HUES48 (cell line): Measurements from ENCODE around the gene STX16.

ENCODE experiments used
- H3K27ac ChIP-seq: one replicate; pipeline ENCODE4 v1.7.0; 2013; ENCODE audit warnings: low read depth, low read length, inconsistent platforms
- H3K27me3 ChIP-seq: 2 replicates; pipeline ENCODE4 v1.6.1; 2013; ENCODE audit warnings: mild to moderate bottlenecking, low read length; ENCODE audit not compliant: control insufficient read depth, insufficient read depth
- H3K36me3 ChIP-seq: 2 replicates; pipeline ENCODE4 v1.6.1; 2013; ENCODE audit warnings: low read length; ENCODE audit not compliant: control insufficient read depth, insufficient read depth
- H3K4me1 ChIP-seq: 2 replicates; pipeline ENCODE4 v1.6.1; 2013; ENCODE audit warnings: mild to moderate bottlenecking, low read length; ENCODE audit not compliant: control insufficient read depth, insufficient read depth
- H3K4me3 ChIP-seq: 2 replicates; pipeline ENCODE4 v1.5.1; 2013; ENCODE audit warnings: mild to moderate bottlenecking, low read depth, low read length
- H3K9ac ChIP-seq: 2 replicates; pipeline ENCODE4 v1.6.1; 2013; ENCODE audit warnings: mild to moderate bottlenecking, low read depth, low read length, moderate library complexity
- H3K9me3 ChIP-seq: 2 replicates; pipeline ENCODE4 v1.6.1; 2013; ENCODE audit warnings: low read length; ENCODE audit not compliant: control insufficient read depth, insufficient read depth

The STX16 gene

GRCh38 chr20:58649288-58650180, 1.5 kb upstream of the STX16 start:
- peak overlapping the region; percentile 30; the same call in 1 of the 2 replicates for H3K9ac ChIP-seq
- peaks cover 10% of the 10 kb centered on the region; the same call in 1 of the 2 replicates for H3K27me3 ChIP-seq
- peak overlapping the region; percentile 90 for H3K4me3 ChIP-seq
- no peaks in the 10 kb centered on the region for H3K36me3 ChIP-seq
- no peak overlapping the region for H3K27ac ChIP-seq
- no peaks in the 10 kb centered on the region for H3K9me3 ChIP-seq
- H3K4me1 ChIP-seq: peaks cover 24% of the 10 kb centered on the region

DNA sequence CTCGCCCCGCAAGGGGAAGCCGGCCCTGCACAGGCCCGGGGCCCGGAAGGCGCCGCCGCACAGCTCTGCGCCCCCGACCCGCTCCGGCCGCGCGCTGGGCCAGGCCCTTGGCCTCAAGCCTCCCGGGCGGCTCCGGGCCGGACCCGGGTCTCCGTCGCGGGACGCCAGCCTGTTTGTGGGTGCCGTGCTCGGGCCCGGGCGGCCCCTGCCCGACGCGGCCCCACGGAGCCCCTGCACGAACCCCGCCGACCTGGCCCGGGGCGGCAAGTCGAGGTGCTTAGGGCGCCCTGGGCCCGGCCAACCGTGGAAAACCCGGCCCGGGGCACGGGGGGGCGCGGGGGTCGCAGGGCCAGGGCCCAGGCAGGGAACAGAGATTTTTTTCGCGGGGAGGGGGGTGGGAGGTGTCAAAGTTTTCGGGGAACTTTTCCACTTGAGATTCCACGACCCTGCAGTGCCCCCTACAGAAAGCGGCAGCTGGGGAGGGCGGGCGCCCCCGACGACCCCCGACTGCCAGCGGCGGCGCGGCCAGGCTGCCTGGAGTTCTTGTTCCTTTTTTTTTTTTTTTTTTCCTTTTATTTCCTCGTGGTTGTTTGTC, 805 bp upstream of the STX16 start:
- Histone ChIP-seq H3K27ac (peak overlapping the region; percentile 99), H3K9me3 (no peaks in the 10 kb centered on the region), H3K4me1 (peaks cover 31% of the 10 kb centered on the region), H3K36me3 (no peaks in the 10 kb centered on the region), H3K4me3 (peak overlapping the region; percentile 90), H3K9ac (peak overlapping the region; percentile 30; the same call in 1 of the 2 replicates), H3K27me3 (peaks cover 10% of the 10 kb centered on the region; the same call in 1 of the 2 replicates)

DNA sequence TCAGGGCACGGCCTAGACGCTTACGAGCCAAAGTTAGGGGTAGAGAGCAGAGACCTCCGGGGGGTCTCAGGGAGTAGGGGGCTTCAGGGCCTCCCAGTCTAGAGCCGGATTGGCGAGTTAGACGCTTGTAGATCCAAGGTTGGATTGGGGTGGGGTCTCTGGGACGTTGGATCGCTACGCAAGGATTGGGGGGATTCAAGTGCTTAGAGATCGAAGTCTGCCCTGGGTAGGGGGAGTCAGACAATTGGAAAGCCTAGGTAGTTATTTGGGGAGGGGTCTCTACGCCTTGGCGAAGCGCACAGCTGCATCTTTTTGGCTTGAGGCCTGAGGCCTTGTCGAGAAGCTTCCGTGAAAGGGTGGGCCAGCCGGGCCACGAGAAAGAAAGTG, 469 bp downstream of the STX16 start:
- H3K9me3 ChIP-seq: no peaks in the 10 kb centered on the region
- peaks cover 44% of the 10 kb centered on the region for H3K4me1 ChIP-seq
- H3K9ac ChIP-seq: peak overlapping the region; percentile 74
- H3K4me3 ChIP-seq: peak overlapping the region; percentile 90
- no peaks in the 10 kb centered on the region for H3K36me3 ChIP-seq
- H3K27ac ChIP-seq: peak overlapping the region; percentile 99
- H3K27me3 ChIP-seq: peaks cover 10% of the 10 kb centered on the region; the same call in 1 of the 2 replicates

DNA sequence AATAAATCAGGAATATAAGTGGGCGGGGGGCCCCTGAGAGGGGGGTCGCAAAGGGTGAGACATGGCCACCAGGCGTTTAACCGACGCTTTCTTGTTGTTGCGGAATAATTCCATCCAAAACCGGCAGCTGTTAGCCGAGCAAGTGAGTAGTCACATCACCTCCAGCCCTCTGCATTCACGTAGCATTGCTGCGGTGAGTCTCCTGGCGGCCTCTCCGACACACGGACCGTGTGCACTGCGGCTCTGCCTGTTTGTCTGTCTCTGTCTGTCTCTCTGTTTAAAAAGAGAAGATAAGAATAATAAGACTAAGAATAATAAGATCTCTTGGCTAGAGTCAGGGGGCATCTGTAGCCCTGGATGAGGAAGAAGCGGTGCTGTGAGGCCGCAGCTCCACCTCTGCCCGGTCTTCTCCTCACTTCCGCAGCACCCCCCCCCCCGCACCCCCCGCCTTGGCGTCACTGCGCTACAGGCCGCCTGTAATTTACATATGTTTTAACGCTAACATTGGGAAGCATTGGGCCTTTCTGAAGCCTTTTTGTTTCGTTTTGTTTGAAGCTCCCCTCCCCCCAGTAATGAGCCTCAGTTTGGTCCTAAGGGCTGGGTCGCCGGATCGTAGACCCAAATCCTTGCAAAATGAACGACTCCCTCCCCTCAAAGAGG, 993 bp downstream of the STX16 start:
- H3K36me3 ChIP-seq: no peaks in the 10 kb centered on the region
- peaks cover 10% of the 10 kb centered on the region; the same call in 1 of the 2 replicates for H3K27me3 ChIP-seq

DNA sequence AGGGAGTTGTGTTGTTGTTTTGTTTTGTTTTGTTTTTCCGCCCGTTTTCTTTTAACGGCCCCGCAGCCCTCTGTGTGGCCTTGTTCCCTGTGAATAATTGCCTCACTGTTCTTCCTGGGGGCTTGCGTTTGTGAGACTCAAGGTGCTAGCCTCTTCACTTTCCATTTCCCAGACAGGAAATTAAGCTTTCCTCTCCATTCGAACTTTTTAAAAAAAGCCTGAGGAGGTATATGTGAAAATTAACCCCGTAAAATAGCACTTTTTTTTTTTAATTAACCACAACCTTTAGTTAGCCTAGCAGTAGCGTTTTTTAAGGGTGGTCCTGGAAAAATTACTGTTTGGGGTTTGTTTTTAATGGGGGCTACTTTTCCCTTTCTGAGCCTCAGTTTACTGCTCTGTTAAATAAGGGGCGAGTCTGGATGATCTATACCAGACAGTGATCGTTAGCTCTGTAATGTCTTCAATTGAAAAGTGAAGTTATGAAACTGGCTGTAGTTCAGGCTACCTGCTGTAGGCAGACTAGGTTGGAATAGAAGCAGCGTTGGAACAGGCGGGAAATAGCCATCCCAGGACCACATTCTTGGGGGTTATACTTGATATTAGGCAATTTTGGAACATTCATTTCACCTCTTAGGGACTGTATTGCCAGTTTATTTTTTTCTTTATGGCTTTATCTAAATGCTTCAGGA, 1.7 kb downstream of the STX16 start:
- H3K27me3 ChIP-seq: peaks cover 10% of the 10 kb centered on the region; the same call in 1 of the 2 replicates
- peaks cover 56% of the 10 kb centered on the region for H3K4me1 ChIP-seq
- H3K4me3 ChIP-seq: peak overlapping the region; percentile 90
- H3K9me3 ChIP-seq: no peaks in the 10 kb centered on the region
- peak overlapping the region; percentile 81 for H3K9ac ChIP-seq
- H3K36me3 ChIP-seq: no peaks in the 10 kb centered on the region
- H3K27ac ChIP-seq: peak overlapping the region; percentile 99

More for the DNA sequence above, 993 bp downstream of the STX16 start:
- peaks cover 49% of the 10 kb centered on the region for H3K4me1 ChIP-seq
- H3K9me3 ChIP-seq: no peaks in the 10 kb centered on the region
- H3K27ac ChIP-seq: peak overlapping the region; percentile 99
- peak overlapping the region; percentile 81 for H3K9ac ChIP-seq
- peak overlapping the region; percentile 90 for H3K4me3 ChIP-seq

DNA sequence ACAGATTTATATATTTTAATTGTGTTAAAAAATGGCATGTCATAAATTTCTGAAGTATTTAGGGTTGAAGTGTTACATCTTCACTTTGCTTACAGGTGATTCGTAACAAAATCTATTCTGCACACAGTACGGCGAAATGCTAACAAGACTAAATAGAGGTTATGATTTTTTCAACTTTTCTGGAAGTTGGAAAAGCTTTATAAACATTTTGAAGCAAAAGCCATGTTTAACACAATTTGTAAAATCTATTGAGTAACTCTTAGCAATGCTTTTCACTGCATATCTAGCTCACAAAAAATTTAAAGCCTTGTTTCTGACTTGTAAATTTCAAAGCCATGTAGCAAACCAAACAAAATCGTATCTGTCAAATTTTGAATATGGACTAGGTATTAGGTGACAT, 3.3 kb downstream of the STX16 start:
- peaks cover 69% of the 10 kb centered on the region for H3K4me1 ChIP-seq
- 0 out of 2 replicates have a peak, but pooled peaks cover 5% of the 10 kb centered on the region for H3K27me3 ChIP-seq
- no peaks in the 10 kb centered on the region for H3K9me3 ChIP-seq
- H3K36me3 ChIP-seq: no peaks in the 10 kb centered on the region
- H3K4me3 ChIP-seq: peak overlapping the region; percentile 90
- H3K27ac ChIP-seq: peak overlapping the region; percentile 6
- H3K9ac ChIP-seq: no peak overlapping the region; the same call in 1 of the 2 replicates

DNA sequence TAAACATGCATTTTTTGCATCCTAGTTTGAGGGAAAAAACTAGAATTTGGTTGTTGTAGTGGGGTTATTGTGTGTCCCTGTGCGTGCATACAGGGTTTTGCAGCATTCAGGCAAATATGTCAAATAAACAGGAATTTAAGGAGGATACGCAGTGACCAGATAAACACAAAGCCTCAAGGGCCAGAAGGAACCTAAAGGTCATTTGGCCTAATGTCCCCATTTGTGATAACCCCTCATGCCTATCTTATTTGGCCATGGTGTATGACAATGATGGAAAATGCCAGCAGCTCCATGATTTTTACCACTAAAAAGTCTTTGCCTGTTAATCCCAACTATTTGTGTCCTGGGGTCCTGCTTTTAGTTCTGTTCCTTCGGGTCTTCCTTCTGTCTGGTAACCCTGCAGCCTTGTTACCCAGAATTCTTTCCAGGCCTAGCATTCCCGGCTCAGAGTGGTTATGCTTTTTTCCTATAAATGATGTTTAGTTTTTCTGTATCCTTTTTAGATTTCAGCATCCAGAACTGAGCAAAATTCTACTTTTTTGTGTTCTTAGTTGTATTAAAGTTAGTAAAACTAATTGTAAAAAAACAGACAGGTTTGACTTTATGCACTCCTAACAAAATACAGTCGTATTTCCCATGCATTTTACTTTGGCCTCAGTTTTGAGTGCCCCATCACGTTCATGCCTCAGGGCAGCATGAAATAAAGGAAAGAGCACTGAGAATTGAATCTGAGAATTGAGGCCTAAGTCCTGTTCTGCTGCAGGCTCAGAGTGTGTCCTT, 4.4 kb downstream of the STX16 start:
- Histone ChIP-seq H3K4me3 (0 out of 2 replicates have a peak overlapping the region, but pooled peaks have one; percentile 26), H3K9me3 (no peaks in the 10 kb centered on the region), H3K4me1 (peaks cover 81% of the 10 kb centered on the region), H3K36me3 (0 out of 2 replicates have a peak, but pooled peaks cover 4% of the 10 kb centered on the region), H3K27ac (peak overlapping the region; percentile 56), H3K9ac (peak overlapping the region; percentile 31; the same call in 1 of the 2 replicates), H3K27me3 (no peaks in the 10 kb centered on the region)

GRCh38 chr20:58656831-58657230, 5.7 kb downstream of the STX16 start:
- Histone ChIP-seq H3K4me1 (peaks cover 89% of the 10 kb centered on the region), H3K4me3 (no peak overlapping the region), H3K9me3 (no peaks in the 10 kb centered on the region), H3K27ac (peak overlapping the region; percentile 44), H3K27me3 (no peaks in the 10 kb centered on the region), H3K36me3 (peaks cover 16% of the 10 kb centered on the region), H3K9ac (no peak overlapping the region)

- H3K27me3 ChIP-seq: no peaks in the 10 kb centered on the region
- no peak overlapping the region for H3K9ac ChIP-seq
- no peaks in the 10 kb centered on the region for H3K9me3 ChIP-seq
- peaks cover 89% of the 10 kb centered on the region for H3K4me1 ChIP-seq
- no peak overlapping the region for H3K4me3 ChIP-seq
- H3K27ac ChIP-seq: no peak overlapping the region
- H3K36me3 ChIP-seq: peaks cover 16% of the 10 kb centered on the region
Observed at GRCh38 chr20:58657262-58657661, 6.2 kb downstream of the STX16 start.

DNA sequence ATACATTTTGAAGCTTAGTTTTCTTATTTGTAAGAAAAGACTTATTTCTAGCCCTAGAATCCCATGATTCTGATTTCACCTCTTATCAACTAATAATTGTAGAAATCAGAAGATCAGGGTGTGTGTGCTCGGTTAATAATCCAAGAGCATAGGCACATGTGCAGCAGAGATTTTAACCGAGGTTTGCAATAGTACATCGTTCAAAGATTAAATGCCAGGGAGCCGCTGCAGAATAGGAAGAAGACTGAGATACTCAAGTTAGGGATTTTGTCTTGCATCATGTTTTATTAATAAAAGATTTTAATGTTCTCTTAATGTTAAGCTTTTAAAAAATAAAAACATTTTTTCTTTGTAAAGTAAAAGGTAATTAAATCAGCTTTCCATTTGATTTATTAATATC, 6.9 kb downstream of the STX16 start:
- peaks cover 19% of the 10 kb centered on the region for H3K36me3 ChIP-seq
- no peaks in the 10 kb centered on the region for H3K9me3 ChIP-seq
- peaks cover 84% of the 10 kb centered on the region for H3K4me1 ChIP-seq
- no peak overlapping the region for H3K4me3 ChIP-seq
- no peak overlapping the region for H3K9ac ChIP-seq
- H3K27me3 ChIP-seq: no peaks in the 10 kb centered on the region
- no peak overlapping the region for H3K27ac ChIP-seq
